Tibial artery (tissue), 4 donors: ENCODE data around the gene FAM168B.

Experiments
- DNase-seq, 2 donors: peaks; one replicate each; pipeline ENCODE4 v3.0.0-alpha.2; 2019
- H3K27ac ChIP-seq, 2 donors: fragments of 200-600 bp; sonication (generic) in 1 of 2; 1 replicate in 1 of 2; 2 replicates in 1 of 2; pipeline ENCODE4 v1.5.1; 2018 to 2019; ENCODE audit warnings: mild to moderate bottlenecking in 1 of 2
- H3K27me3 ChIP-seq, 2 donors: fragments of 200-600 bp; sonication (generic) in 1 of 2; one replicate each; pipeline versions ENCODE4 v1.5.1 to v1.6.0; 2016 to 2019
- H3K36me3 ChIP-seq, 3 donors: fragments of 200-600 bp; sonication (generic) in 2 of 3; one replicate each; pipeline ENCODE4 v1.5.1; 2016 to 2019; ENCODE audit warnings: mild to moderate bottlenecking in 2 of 3
- H3K4me1 ChIP-seq, 4 donors: fragments of 200-600 bp; sonication (generic) in 2 of 4; 1 replicate in 3 of 4; 2 replicates in 1 of 4; pipeline ENCODE4 v1.5.1; 2016 to 2019
- H3K4me3 ChIP-seq, 2 donors: fragments of 200-600 bp; sonication (generic) in 1 of 2; 1 replicate in 1 of 2; 2 replicates in 1 of 2; pipeline ENCODE4 v1.5.1; 2018 to 2019; ENCODE audit warnings: mild to moderate bottlenecking in 2 of 2
- H3K9me3 ChIP-seq, 3 donors: fragments of 200-600 bp; sonication (generic) in 1 of 3; one replicate each; pipeline ENCODE4 v1.5.1; 2016 to 2019
- CTCF ChIP-seq, 2 experiments: fragments of 200-600 bp in 1 of 2; fragments of 450-650 bp in 1 of 2; IDR thresholded peaks; one replicate each; pipeline ENCODE4 v1.5.1; 2017 to 2019; ENCODE audit warnings: antibody characterized with exemption in 2 of 2, mild to moderate bottlenecking in 1 of 2, moderate library complexity in 1 of 2
- intact Hi-C: fragments of 100-400 bp; cut with DNase I; formaldehyde crosslinking; loops from one replicate; pipeline ENCODE4 v1.15.0; 2023; ENCODE audit warnings: low total_unique reads

Gene FAM168B

GRCh38 chr2:131056204-131056931, 36.9 kb downstream of the FAM168B start:
- Histone ChIP-seq H3K36me3 (peaks cover 26 to 68% (median 42%) of the 10 kb centered on the region in 3 donors), H3K4me3 (no peak overlapping the region), H3K27me3 (no peaks in the 10 kb centered on the region), H3K9me3 (no peaks in the 10 kb centered on the region), H3K4me1 (peaks cover 0 to 27% (median 11%) of the 10 kb centered on the region in 4 donors), H3K27ac (no peak overlapping the region)
- no peak for TF ChIP-seq CTCF (IDR thresholded peaks at IDR 0.05)
- intact Hi-C loops = no loop called here
- DNase-seq = no peak

GRCh38 chr2:131055169-131056065, 37.8 kb downstream of the FAM168B start:
- H3K36me3 ChIP-seq = peaks cover 34 to 72% (median 50%) of the 10 kb centered on the region in 3 donors
- DNase-seq = no peak
- H3K4me3 ChIP-seq = no peak overlapping the region
- no peak for TF ChIP-seq CTCF (IDR thresholded peaks at IDR 0.05)
- no peak overlapping the region for H3K27ac ChIP-seq
- no peaks in the 10 kb centered on the region for H3K27me3 ChIP-seq
- no peaks in the 10 kb centered on the region for H3K9me3 ChIP-seq
- intact Hi-C loops = no loop called here
- H3K4me1 ChIP-seq = peaks cover 0 to 27% (median 11%) of the 10 kb centered on the region in 4 donors

GRCh38 chr2:131054488-131054887, 38.8 kb downstream of the FAM168B start:
- H3K9me3 ChIP-seq = no peaks in the 10 kb centered on the region
- no peak for DNase-seq
- H3K4me1 ChIP-seq = peaks cover 0 to 27% (median 11%) of the 10 kb centered on the region in 4 donors
- intact Hi-C loops = no loop called here
- H3K36me3 ChIP-seq = peaks cover 42 to 74% (median 59%) of the 10 kb centered on the region in 3 donors
- no peak overlapping the region for H3K4me3 ChIP-seq
- H3K27me3 ChIP-seq = no peaks in the 10 kb centered on the region
- no peak overlapping the region for H3K27ac ChIP-seq
- TF ChIP-seq CTCF (IDR thresholded peaks at IDR 0.05) = no peak

- Histone ChIP-seq H3K27me3 (no peaks in the 10 kb centered on the region), H3K4me3 (no peak overlapping the region), H3K4me1 (peaks cover 0 to 20% (median 9%) of the 10 kb centered on the region in 4 donors), H3K27ac (no peak overlapping the region), H3K36me3 (peaks cover 58 to 90% (median 75%) of the 10 kb centered on the region in 3 donors), H3K9me3 (no peaks in the 10 kb centered on the region)
- no peak for DNase-seq
- intact Hi-C loops = no loop called here
- TF ChIP-seq CTCF (IDR thresholded peaks at IDR 0.05) = no peak
Measured at GRCh38 chr2:131052741-131053263, 40.5 kb downstream of the FAM168B start.

GRCh38 chr2:131050896-131051295, 42.4 kb downstream of the FAM168B start:
- Histone ChIP-seq H3K4me1 (peaks cover 0 to 4% (median 2%) of the 10 kb centered on the region in 4 donors), H3K9me3 (no peaks in the 10 kb centered on the region), H3K27me3 (no peaks in the 10 kb centered on the region), H3K4me3 (no peak overlapping the region), H3K27ac (no peak overlapping the region), H3K36me3 (peaks cover 70 to 100% (median 89%) of the 10 kb centered on the region in 3 donors)
- intact Hi-C loops = no loop called here
- no peak for DNase-seq
- no peak for TF ChIP-seq CTCF (IDR thresholded peaks at IDR 0.05)
